K562 (cell line): ENCODE measurements around the gene OLFML2A. TPM values are rescaled to one million over a fixed set of nuclear protein-coding genes. Genes with fewer than 3 reads are reported as not detected.
A peak's percentile ranks its signal among the peaks of the same experiment; 100 is the strongest.

Experiments used
- FUS ChIP-seq: fragments of 200-400 bp; formaldehyde crosslinking; optimal IDR thresholded peaks from 2 replicates; pipeline ENCODE3; 2017; ENCODE audit warnings: low read depth, low read length
- HSF4 ChIP-seq: fragments of 250-450 bp; sonication (Bioruptor Pico); IDR thresholded peaks from 2 replicates; pipeline ENCODE4 v2.1.2; 2022; ENCODE audit warnings: mild to moderate bottlenecking, moderate library complexity, borderline replicate concordance
- KDM4B ChIP-seq, 2 experiments: fragments of 450-650 bp in 1 of 2; sonication (generic) in 1 of 2; IDR thresholded peaks; 2 replicates each; pipeline ENCODE4 v1.6.1; 2016 to 2017; ENCODE audit warnings: borderline replicate concordance in 2 of 2, antibody characterized with exemption in 1 of 2, low read depth in 1 of 2, mild to moderate bottlenecking in 1 of 2
- KDM5B ChIP-seq: fragments of 200-600 bp; sonication (generic); IDR thresholded peaks from 2 replicates; pipeline ENCODE4 v1.6.1; 2012; ENCODE audit warnings: low read depth, mild to moderate bottlenecking, moderate library complexity, low read length, control low read depth, inconsistent platforms; ENCODE audit not compliant: insufficient replicate concordance
- KLF16 ChIP-seq: IDR thresholded peaks from 2 replicates; pipeline ENCODE4 v1.6.1; 2016; ENCODE audit warnings: antibody characterized with exemption
- NCOA6 ChIP-seq: fragments of 450-650 bp; IDR thresholded peaks from 2 replicates; pipeline ENCODE4 v1.6.1; 2017; ENCODE audit warnings: mild to moderate bottlenecking
- TSHZ1 ChIP-seq: fragments of 250-450 bp; sonication (Bioruptor Pico); IDR thresholded peaks from 2 replicates; pipeline ENCODE4 v1.4.0; 2020; ENCODE audit warnings: mild to moderate bottlenecking, moderate library complexity
- ZNF561 ChIP-seq: fragments of 450-650 bp; formaldehyde crosslinking; conservative IDR thresholded peaks from 2 replicates; pipeline ENCODE4 v1.4.0; 2020; ENCODE audit warnings: mild to moderate bottlenecking, moderate library complexity
- ZNF780A ChIP-seq: fragments of 250-450 bp; sonication (Bioruptor Pico); IDR thresholded peaks from 2 replicates; pipeline ENCODE4 v1.5.0; 2021; ENCODE audit warnings: mild to moderate bottlenecking
- polyA plus RNA-seq, 8 experiments: library from polyadenylated mRNA; depleted of rRNA in 4 of 8; stranded (reverse) in 5 of 8; unstranded in 3 of 8; fragments of >200 nt; fragmentation: Nextera tagmentation in 2 of 8; fragmentation: Illumina TruSeq in 1 of 8; extraction: Ambion mirVana in 2 of 8; extraction: Trizol in 1 of 8; gene quantifications; 2 replicates each; pipeline versions ENCODE4 v1.2.1 to v1.2.3, GENCODE V29; 2011 to 2014; ENCODE audit warnings: inconsistent platforms in 1 of 8, missing spikeins in 1 of 8
- total RNA-seq, 7 experiments: library from RNA; depleted of rRNA in 6 of 7; stranded (reverse); fragments of >200 nt in 6 of 7; fragmentation: Illumina TruSeq in 2 of 7; extraction: Trizol in 2 of 7; gene quantifications; 2 replicates each; pipeline versions ENCODE4 v1.2.1 to v1.2.3, GENCODE V29; 2011 to 2021; ENCODE audit warnings: low replicate concordance in 1 of 7
- TF ChIP-seq, protein P1 (sequence below), 2 experiments: fragments of 450-650 bp in 1 of 2; IDR thresholded peaks; 2 replicates each; pipeline ENCODE4 v1.6.1; 2011 to 2017; ENCODE audit warnings: low read depth in 2 of 2, antibody characterized with exemption in 1 of 2, borderline replicate concordance in 1 of 2, low read length in 1 of 2, mild to moderate bottlenecking in 1 of 2, mixed read lengths in 1 of 2; ENCODE audit not compliant: control insufficient read depth in 1 of 2
- TF ChIP-seq, protein P2 (sequence below), 2 experiments: fragments of 450-650 bp; formaldehyde crosslinking in 1 of 2; IDR thresholded peaks; 2 replicates each; pipeline versions ENCODE4 v1.4.0 to v1.6.1; 2014 to 2020; ENCODE audit warnings: mild to moderate bottlenecking in 2 of 2, borderline replicate concordance in 1 of 2, low read depth in 1 of 2

Gene OLFML2A
- total and polyA plus RNA-seq, 9 of the 15 experiments (the other 6 are each of a cell fraction or from before 2014, with no cell fraction given): 0.16 TPM; not detected in 8

- TF ChIP-seq TSHZ1 (CRISPR knock-in tag) (no peak), KDM5B (no peak), ZNF780A (CRISPR knock-in tag) (no peak), NCOA6 (no peak), ZNF561 (CRISPR knock-in tag) (no peak), KDM4B (IDR thresholded peaks at IDR 0.05; ENCODE audit: borderline replicate concordance in 2 of 2, low read depth in 1 of 2) (no peak), FUS (no peak), KLF16 (0 out of 2 replicates have a peak, but pooled peaks have one; percentile 4), HSF4 (CRISPR knock-in tag) (peak; percentile 64; the same call in 1 of the 2 replicates)
- TF ChIP-seq, protein P1, sequence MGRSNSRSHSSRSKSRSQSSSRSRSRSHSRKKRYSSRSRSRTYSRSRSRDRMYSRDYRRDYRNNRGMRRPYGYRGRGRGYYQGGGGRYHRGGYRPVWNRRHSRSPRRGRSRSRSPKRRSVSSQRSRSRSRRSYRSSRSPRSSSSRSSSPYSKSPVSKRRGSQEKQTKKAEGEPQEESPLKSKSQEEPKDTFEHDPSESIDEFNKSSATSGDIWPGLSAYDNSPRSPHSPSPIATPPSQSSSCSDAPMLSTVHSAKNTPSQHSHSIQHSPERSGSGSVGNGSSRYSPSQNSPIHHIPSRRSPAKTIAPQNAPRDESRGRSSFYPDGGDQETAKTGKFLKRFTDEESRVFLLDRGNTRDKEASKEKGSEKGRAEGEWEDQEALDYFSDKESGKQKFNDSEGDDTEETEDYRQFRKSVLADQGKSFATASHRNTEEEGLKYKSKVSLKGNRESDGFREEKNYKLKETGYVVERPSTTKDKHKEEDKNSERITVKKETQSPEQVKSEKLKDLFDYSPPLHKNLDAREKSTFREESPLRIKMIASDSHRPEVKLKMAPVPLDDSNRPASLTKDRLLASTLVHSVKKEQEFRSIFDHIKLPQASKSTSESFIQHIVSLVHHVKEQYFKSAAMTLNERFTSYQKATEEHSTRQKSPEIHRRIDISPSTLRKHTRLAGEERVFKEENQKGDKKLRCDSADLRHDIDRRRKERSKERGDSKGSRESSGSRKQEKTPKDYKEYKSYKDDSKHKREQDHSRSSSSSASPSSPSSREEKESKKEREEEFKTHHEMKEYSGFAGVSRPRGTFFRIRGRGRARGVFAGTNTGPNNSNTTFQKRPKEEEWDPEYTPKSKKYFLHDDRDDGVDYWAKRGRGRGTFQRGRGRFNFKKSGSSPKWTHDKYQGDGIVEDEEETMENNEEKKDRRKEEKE (IDR thresholded peaks at IDR 0.05; ENCODE audit: borderline replicate concordance in 1 of 2, control insufficient read depth in 1 of 2, low read depth in 2 of 2, low read length in 1 of 2): no peak
- TF ChIP-seq, protein P2, sequence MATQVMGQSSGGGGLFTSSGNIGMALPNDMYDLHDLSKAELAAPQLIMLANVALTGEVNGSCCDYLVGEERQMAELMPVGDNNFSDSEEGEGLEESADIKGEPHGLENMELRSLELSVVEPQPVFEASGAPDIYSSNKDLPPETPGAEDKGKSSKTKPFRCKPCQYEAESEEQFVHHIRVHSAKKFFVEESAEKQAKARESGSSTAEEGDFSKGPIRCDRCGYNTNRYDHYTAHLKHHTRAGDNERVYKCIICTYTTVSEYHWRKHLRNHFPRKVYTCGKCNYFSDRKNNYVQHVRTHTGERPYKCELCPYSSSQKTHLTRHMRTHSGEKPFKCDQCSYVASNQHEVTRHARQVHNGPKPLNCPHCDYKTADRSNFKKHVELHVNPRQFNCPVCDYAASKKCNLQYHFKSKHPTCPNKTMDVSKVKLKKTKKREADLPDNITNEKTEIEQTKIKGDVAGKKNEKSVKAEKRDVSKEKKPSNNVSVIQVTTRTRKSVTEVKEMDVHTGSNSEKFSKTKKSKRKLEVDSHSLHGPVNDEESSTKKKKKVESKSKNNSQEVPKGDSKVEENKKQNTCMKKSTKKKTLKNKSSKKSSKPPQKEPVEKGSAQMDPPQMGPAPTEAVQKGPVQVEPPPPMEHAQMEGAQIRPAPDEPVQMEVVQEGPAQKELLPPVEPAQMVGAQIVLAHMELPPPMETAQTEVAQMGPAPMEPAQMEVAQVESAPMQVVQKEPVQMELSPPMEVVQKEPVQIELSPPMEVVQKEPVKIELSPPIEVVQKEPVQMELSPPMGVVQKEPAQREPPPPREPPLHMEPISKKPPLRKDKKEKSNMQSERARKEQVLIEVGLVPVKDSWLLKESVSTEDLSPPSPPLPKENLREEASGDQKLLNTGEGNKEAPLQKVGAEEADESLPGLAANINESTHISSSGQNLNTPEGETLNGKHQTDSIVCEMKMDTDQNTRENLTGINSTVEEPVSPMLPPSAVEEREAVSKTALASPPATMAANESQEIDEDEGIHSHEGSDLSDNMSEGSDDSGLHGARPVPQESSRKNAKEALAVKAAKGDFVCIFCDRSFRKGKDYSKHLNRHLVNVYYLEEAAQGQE (IDR thresholded peaks at IDR 0.05; ENCODE audit: borderline replicate concordance): peak; percentile 83
- TF ChIP-seq, protein P2 (CRISPR knock-in tag; IDR thresholded peaks at IDR 0.05; ENCODE audit: low read depth): no peak
These were observed 4.9 kb upstream of the OLFML2A start (continued) for GRCh38 chr9:124771867-124772679.
